Globus pallidus (tissue), 1 donor: ENCODE data around the gene TARP.

ENCODE experiments used
- DNase-seq: peaks from one replicate; pipeline ENCODE4 v3.0.0-alpha.2; 2015; ENCODE audit warnings: low spot score

TARP gene

GRCh38 chr7:38273286-38273995 lies at the start of gene TARP:
TSS of gene TARP (minus strand) at chr7:38273636.
- DNase-seq: no peak

- DNase-seq: no peak
Observed at GRCh38 chr7:38323156-38323555, 49.7 kb upstream of the TARP start.

- no peak for DNase-seq
Observed at GRCh38 chr7:38322461-38322860, 49.0 kb upstream of the TARP start.

GRCh38 chr7:38321967-38322366 lies 48.5 kb upstream of the TARP start:
- no peak for DNase-seq

GRCh38 chr7:38321515-38321944 lies 48.1 kb upstream of the TARP start:
- no peak for DNase-seq

- no peak for DNase-seq
Observed at GRCh38 chr7:38321050-38321449, 47.6 kb upstream of the TARP start.

GRCh38 chr7:38319873-38320272 lies 46.4 kb upstream of the TARP start:
- DNase-seq: no peak

GRCh38 chr7:38318803-38319416 lies 45.5 kb upstream of the TARP start:
- DNase-seq: peak; percentile 70

- DNase-seq: no peak
Observed at GRCh38 chr7:38318241-38318640, 44.8 kb upstream of the TARP start.

- no peak for DNase-seq
Observed at GRCh38 chr7:38317515-38317914, 44.1 kb upstream of the TARP start.

GRCh38 chr7:38316733-38317360 lies 43.4 kb upstream of the TARP start:
- DNase-seq: no peak

GRCh38 chr7:38315410-38315809 lies 42.0 kb upstream of the TARP start:
- DNase-seq: no peak

- DNase-seq: no peak
Observed at GRCh38 chr7:38312821-38313220, 39.4 kb upstream of the TARP start.

GRCh38 chr7:38311329-38311937 lies 38.0 kb upstream of the TARP start:
- peak; percentile 42 for DNase-seq

GRCh38 chr7:38310591-38311101 lies 37.2 kb upstream of the TARP start:
- DNase-seq: peak; percentile 25

- no peak for DNase-seq
Observed at GRCh38 chr7:38309555-38309954, 36.1 kb upstream of the TARP start.

- no peak for DNase-seq
Observed at GRCh38 chr7:38308140-38308539, 34.7 kb upstream of the TARP start.

GRCh38 chr7:38307640-38308039 lies 34.2 kb upstream of the TARP start:
- DNase-seq: no peak

- DNase-seq: no peak
Observed at GRCh38 chr7:38306914-38307313, 33.5 kb upstream of the TARP start.

- no peak for DNase-seq
Observed at GRCh38 chr7:38306171-38306570, 32.7 kb upstream of the TARP start.

GRCh38 chr7:38303866-38304265 lies 30.4 kb upstream of the TARP start:
- DNase-seq: no peak

GRCh38 chr7:38300175-38300574 lies 26.7 kb upstream of the TARP start:
- DNase-seq: no peak
